B cell (primary cell): ENCODE data around the gene RPL29.

Experiments
- EZH2 ChIP-seq: IDR thresholded peaks from 2 replicates; pipeline ENCODE4 v1.6.1; 2012; ENCODE audit warnings: borderline replicate concordance, low read depth, mild to moderate bottlenecking, moderate library complexity, low read length; ENCODE audit not compliant: insufficient read depth, poor library complexity, severe bottlenecking
- TF ChIP-seq, protein P1 (sequence below): fragments of 200-600 bp; IDR thresholded peaks from one replicate; pipeline ENCODE4 v1.8.0; 2022; ENCODE audit warnings: antibody characterized with exemption, mild to moderate bottlenecking

DNA sequence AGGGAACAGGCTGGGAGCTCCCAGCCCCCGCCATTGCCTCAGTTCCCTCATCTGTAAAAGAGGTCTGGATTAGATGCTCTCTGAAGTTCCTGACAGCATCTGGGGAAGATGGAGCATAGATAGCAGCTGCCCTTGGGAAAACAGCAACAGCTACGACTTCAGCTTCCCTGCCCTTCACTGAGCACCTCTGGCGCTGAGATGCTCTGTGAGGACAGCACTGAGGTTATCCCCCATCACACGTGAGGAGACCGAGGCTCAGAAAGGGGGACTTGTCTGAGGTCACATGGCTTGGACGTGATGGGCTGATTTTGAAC lies 11.1 kb upstream of the RPL29 start:
- TF ChIP-seq, protein P1, sequence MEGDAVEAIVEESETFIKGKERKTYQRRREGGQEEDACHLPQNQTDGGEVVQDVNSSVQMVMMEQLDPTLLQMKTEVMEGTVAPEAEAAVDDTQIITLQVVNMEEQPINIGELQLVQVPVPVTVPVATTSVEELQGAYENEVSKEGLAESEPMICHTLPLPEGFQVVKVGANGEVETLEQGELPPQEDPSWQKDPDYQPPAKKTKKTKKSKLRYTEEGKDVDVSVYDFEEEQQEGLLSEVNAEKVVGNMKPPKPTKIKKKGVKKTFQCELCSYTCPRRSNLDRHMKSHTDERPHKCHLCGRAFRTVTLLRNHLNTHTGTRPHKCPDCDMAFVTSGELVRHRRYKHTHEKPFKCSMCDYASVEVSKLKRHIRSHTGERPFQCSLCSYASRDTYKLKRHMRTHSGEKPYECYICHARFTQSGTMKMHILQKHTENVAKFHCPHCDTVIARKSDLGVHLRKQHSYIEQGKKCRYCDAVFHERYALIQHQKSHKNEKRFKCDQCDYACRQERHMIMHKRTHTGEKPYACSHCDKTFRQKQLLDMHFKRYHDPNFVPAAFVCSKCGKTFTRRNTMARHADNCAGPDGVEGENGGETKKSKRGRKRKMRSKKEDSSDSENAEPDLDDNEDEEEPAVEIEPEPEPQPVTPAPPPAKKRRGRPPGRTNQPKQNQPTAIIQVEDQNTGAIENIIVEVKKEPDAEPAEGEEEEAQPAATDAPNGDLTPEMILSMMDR: no peak
- TF ChIP-seq EZH2: no peak
